Mesothelial cell of epicardium (in vitro differentiated cells): ENCODE measurements around the gene DSE. TPM values are rescaled to one million over a fixed set of nuclear protein-coding genes. Genes with fewer than 3 reads are reported as not detected.

Experiments
- DNase-seq, 2 experiments: peaks; one replicate each; pipeline ENCODE4 v3.0.0; 2021; ENCODE audit warnings: low spot score in 2 of 2; ENCODE audit not compliant: unreplicated experiment in 2 of 2
- H3K27ac Mint-ChIP-seq: 2 replicates; pipeline ENCODE4 v1.8.0; 2021; ENCODE audit warnings: mixed read lengths
- H3K27me3 Mint-ChIP-seq: 2 replicates; pipeline ENCODE4 v1.8.0; 2021; ENCODE audit warnings: low read depth, mixed read lengths
- H3K36me3 Mint-ChIP-seq: 2 replicates; pipeline ENCODE4 v1.8.0; 2021; ENCODE audit warnings: mixed read lengths
- H3K4me1 Mint-ChIP-seq: 2 replicates; pipeline ENCODE4 v1.8.0; 2021; ENCODE audit warnings: mixed read lengths
- H3K4me3 Mint-ChIP-seq: 2 replicates; pipeline ENCODE4 v1.8.0; 2021; ENCODE audit warnings: mild to moderate bottlenecking, moderate library complexity, mixed read lengths
- H3K9me3 Mint-ChIP-seq: 2 replicates; pipeline ENCODE4 v1.8.0; 2021; ENCODE audit warnings: mixed read lengths
- total RNA-seq: library from RNA; stranded (reverse); gene quantifications from 3 replicates; pipeline ENCODE4 v1.2.1, GENCODE V29; 2021
- TF ChIP-seq, protein P1 (sequence below): fragments of 200-600 bp; sonication (generic); IDR thresholded peaks from one replicate; pipeline ENCODE4 v1.5.0; 2021; ENCODE audit warnings: antibody characterized with exemption; ENCODE audit not compliant: unreplicated experiment

DSE gene
- total RNA-seq, 1 donor from 2014 or later: 70.7 TPM

DNA sequence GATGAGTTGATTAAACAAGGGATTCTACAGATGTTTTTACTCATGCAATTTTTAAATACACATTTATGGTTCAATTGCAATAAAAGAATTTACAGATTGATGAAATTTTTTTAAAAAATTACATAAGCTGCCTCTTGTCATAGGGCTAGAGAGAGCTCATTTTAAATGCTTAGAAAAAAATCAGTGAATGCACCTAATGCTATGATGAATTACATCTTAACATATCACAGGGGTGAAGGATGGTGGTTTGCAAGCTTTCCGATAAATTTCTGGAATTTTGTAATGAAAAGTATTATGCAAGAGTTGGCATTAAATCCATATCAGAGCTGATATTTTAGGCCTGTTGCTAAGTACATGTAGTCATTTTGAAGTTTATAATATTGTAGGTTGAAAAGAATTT lies 29.6 kb downstream of the DSE start:
- Mint-ChIP-seq H3K9me3 (no peaks in the 10 kb centered on the region), H3K27ac (no peak overlapping the region), H3K27me3 (no peaks in the 10 kb centered on the region), H3K4me1 (peaks cover 66% of the 10 kb centered on the region), H3K4me3 (no peak overlapping the region), H3K36me3 (peaks cover 7% of the 10 kb centered on the region)
- TF ChIP-seq, protein P1, sequence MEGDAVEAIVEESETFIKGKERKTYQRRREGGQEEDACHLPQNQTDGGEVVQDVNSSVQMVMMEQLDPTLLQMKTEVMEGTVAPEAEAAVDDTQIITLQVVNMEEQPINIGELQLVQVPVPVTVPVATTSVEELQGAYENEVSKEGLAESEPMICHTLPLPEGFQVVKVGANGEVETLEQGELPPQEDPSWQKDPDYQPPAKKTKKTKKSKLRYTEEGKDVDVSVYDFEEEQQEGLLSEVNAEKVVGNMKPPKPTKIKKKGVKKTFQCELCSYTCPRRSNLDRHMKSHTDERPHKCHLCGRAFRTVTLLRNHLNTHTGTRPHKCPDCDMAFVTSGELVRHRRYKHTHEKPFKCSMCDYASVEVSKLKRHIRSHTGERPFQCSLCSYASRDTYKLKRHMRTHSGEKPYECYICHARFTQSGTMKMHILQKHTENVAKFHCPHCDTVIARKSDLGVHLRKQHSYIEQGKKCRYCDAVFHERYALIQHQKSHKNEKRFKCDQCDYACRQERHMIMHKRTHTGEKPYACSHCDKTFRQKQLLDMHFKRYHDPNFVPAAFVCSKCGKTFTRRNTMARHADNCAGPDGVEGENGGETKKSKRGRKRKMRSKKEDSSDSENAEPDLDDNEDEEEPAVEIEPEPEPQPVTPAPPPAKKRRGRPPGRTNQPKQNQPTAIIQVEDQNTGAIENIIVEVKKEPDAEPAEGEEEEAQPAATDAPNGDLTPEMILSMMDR: no peak
- DNase-seq: no peak

DNA sequence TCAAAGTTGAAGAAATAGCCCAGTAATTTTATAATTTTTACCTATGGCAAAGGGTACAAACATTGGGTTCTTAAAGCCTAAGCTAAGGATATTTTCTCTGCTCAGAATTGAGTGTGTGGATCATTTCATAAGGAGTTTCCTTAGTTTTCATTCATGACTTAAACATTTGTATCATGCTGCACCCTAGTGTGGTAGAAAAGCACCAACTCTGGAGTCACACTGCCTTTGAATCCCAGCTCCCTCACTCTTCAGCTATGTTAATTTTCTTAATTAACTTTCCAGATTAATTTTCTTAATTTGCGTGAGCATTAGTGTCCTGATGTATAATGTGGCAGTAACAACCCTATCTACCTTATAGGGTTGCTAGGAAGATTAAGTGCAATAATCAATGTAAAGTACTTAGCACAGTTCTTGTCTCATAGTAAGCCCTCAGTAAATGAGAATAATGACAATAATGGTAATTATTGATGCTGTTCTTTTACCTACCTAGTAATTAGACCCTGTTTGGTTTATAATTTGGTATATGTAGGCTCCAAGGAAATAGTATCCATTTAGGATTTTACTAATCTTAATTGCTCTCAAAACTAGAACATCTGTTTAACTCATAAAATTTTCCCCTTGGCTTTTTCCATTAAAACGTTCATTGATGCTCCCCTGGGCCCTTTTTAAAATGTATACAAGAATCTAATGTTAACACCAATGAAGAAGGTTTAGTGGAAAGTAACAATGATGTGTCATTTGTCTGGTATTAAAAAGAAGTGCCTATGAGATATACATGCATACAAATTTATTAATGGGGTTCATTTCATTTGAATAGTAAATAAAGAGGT lies 31.6 kb downstream of the DSE start:
- Mint-ChIP-seq H3K36me3 (peaks cover 7% of the 10 kb centered on the region), H3K4me3 (no peak overlapping the region), H3K4me1 (peaks cover 74% of the 10 kb centered on the region), H3K9me3 (no peaks in the 10 kb centered on the region), H3K27me3 (no peaks in the 10 kb centered on the region), H3K27ac (peak overlapping the region; percentile 58)
- TF ChIP-seq, protein P1: no peak
- no peak for DNase-seq

DNA sequence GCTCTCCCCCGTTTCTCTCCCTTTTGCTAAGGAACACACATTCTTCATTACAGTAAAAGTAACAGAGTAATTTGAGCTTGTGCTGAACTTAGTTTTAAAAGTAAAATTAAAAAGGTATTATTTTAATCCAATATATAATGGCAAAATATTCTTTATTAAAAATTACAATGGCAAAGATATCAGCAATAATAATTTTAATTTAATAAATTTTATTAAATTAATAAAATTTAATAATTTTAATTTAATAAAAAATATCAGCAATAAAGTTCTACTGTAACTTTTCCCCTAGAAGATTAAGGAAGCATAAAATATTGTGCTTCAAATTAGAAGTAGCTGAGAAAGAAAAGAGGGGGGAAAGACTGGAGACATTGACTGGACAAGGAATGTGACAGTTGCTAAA lies 32.5 kb downstream of the DSE start:
- Mint-ChIP-seq H3K4me3 (no peak overlapping the region), H3K36me3 (peaks cover 7% of the 10 kb centered on the region)

DNA sequence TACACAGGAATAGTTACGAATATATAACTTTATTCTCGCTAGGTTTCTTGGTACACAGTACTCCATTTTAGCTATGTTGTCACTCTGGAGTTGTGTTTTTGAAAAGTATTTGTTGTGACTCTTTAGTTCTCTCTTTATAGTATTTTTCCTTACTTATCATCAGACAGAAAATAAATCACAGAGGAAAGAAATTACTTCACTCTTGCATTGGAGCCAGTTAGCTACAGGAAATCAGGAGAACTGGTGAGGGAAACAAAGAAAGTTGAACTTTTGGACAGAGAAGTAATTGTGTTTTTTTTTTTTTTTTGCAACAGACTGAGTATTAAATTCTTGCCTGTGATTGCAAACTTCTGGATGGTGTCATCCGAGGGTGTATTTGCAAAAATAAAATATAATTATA lies 33.9 kb downstream of the DSE start:
- H3K27me3 Mint-ChIP-seq: no peaks in the 10 kb centered on the region
- no peaks in the 10 kb centered on the region for H3K9me3 Mint-ChIP-seq
- H3K4me3 Mint-ChIP-seq: no peak overlapping the region
- no peak for DNase-seq
- H3K36me3 Mint-ChIP-seq: peaks cover 4% of the 10 kb centered on the region
- TF ChIP-seq, protein P1: no peak
- H3K4me1 Mint-ChIP-seq: peaks cover 66% of the 10 kb centered on the region
- H3K27ac Mint-ChIP-seq: peak overlapping the region; percentile 86

More for the DNA sequence above, 32.5 kb downstream of the DSE start:
- H3K27me3 Mint-ChIP-seq: no peaks in the 10 kb centered on the region
- DNase-seq: no peak
- H3K9me3 Mint-ChIP-seq: no peaks in the 10 kb centered on the region
- peaks cover 70% of the 10 kb centered on the region for H3K4me1 Mint-ChIP-seq
- TF ChIP-seq, protein P1: no peak
- no peak overlapping the region for H3K27ac Mint-ChIP-seq

DNA sequence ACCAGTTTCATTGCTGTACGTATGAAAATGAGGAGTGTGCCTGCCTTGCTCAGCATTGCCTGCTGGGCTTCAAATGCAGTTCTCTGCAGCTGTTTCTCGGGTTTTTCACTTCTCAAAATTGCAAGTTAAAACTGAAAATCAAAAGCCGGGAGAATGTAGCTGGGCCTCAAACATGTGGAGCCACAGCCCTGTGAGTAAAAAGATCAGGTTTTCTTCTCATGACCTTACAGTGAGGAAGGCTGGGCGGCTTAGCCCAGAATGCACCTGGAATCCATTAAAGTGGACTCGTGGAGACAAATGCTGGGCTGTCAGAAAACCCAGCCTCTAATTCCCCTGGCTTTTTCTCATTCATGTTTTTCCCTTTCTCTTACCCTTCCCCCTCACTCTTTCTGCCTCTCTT lies 34.4 kb downstream of the DSE start:
- Mint-ChIP-seq H3K36me3 (peaks cover 2% of the 10 kb centered on the region), H3K27ac (peak overlapping the region; percentile 85), H3K4me1 (peaks cover 65% of the 10 kb centered on the region), H3K9me3 (no peaks in the 10 kb centered on the region), H3K4me3 (peak overlapping the region; percentile 30), H3K27me3 (no peaks in the 10 kb centered on the region)
- DNase-seq: no peak
- TF ChIP-seq, protein P1: no peak
